ENCODE measurements around the gene CHST15.

GRCh38 chr10:124105594-124105993, 12.2 kb upstream of the CHST15 start:
- TF ChIP-seq CTCF (IDR thresholded peaks at IDR 0.05; ENCODE audit: low read depth, low read length, missing input control) (no peak), RXRA (IDR thresholded peaks at IDR 0.05) (no peak), RAD21 (IDR thresholded peaks at IDR 0.05) (no peak), TAF1 (conservative IDR thresholded peaks at IDR 0.05) (no peak), MAX (IDR thresholded peaks at IDR 0.05) (no peak), REST (IDR thresholded peaks at IDR 0.05) (no peak), YY1 (IDR thresholded peaks at IDR 0.05) (no peak), EGR1 (IDR thresholded peaks at IDR 0.05; ENCODE audit: low read depth in 2 of 2) (no peak), ZBTB33 (IDR thresholded peaks at IDR 0.05) (no peak)
